NCI-H510A treated with DMSO at 0.1 percent for 48 hours (cell line): Measurements from ENCODE around the gene GPRIN2.
"Not testable (repeated sequence)": the region's sequence is repeated elsewhere in the genome, so short reads cannot be mapped to it uniquely, and the experiment has no call there.

Experiments used
- DNase-seq: peaks from one replicate; lab custom pipeline; 2025; lab: John Stamatoyannopoulos, UW

GPRIN2 gene

DNA sequence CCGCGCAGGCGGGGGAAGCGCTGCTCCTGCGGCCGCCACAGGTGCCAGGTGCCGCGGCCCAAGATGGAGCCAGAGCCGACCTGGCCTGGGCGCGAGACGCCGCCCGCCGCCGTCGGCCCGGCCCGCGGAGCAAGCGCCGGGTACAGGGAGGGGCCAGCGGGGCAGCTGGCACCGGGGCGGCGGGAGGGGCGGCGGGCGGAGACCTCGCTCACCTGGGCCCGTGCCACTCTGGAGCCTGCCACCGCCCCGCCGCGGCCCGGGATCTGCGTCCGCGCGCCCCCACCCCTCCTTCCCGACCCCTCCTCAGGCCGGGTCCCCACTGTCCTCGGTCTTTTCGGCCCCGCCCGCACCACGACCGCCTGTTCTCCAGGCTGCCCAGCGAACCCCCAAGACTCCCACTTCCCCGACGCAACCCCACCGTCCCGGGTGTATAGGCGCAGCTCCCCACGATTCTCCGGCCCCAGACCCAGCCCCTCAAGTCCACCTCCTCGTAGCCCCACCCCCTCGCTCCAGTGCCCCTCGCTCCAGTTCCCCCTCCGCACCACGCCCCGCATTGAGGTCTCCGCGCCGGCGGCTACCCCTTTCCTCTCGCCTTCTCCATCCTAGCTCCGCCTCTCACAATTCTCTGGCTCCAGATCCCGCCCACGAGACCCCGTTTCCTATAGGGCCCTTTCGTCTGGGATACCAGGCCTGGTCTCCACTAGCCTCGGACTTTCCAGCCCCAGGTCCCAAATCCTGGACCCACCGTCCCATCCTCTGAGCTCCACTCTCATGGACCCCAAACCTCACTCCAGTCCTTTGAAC lies at the start of gene GPRIN2:
Gene GPRIN2, minus strand, starts transcription at position 144 of the 804 bp plus-strand sequence. CDS start 5,922 bp downstream, outside the sequence.
- DNase-seq = peak; percentile 58

DNA sequence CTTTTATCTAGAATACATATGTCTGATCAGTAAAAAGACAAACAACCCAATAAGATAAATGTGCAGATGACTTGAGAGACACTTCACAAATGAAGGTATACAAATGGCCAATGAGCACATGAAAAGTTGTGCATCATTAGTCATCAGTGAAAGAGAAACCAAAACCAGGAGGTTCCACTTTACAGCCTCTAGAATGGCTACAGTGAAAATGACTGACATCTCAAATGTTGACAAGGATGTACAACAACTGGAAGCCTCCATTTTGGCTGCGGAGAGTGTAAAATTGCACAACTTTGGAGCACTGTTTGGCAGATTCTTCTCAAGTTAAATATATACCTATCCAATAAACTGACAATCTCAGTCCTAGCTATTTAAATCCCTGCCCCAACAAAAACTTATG lies 44.1 kb upstream of the GPRIN2 start:
- not testable (repeated sequence) for DNase-seq

DNA sequence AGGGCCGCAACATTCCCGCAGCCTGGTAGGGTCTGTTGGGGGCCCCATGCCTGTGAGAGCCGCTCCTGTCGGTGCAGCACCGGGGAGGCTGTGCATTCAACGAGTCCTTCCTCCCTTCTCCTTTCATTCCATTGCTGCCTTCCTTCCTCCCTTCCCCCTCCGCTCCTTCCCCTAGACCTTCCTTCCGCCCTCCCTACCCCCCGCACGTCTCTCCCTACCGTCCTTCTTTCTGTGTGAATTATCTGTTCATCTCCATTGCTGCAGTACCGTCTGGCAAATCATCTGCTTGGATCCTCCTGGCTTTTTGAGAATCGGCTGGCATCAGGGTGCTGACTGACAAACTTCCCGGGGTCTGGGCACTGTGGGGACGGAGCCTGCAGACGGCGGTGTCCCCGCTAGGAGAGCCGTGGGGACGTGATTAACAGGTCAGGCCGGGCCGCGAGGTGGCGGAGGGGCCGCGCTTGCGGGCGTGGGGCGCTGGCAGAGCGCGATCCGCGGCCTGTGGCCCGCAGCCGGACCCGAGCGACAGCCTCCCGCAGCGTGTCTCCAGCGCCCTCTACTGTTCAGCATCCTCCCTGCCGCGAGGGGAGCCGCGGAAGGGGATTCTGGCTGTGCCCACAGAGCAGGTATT lies 41.3 kb upstream of the GPRIN2 start:
- not testable (repeated sequence) for DNase-seq

DNA sequence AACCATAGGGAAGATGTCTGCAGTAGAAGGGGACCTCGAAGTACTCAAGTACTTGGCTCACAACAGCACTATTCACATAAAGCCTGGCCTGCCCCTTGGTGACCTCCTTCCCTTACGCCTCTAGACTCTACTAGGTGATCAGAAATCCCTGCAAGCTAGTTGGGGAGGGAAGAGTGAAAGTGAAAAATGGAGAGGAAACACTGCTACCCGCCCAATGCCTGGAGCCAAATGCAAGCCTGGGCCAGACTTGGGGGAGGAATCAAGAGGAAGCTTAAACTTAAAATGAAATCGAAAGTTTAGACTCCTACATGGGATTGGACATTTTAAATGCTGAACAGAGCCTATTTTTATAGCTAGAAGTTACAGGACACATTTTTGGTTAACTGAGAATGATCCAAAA lies 40.1 kb upstream of the GPRIN2 start:
- not testable (repeated sequence) for DNase-seq

DNA sequence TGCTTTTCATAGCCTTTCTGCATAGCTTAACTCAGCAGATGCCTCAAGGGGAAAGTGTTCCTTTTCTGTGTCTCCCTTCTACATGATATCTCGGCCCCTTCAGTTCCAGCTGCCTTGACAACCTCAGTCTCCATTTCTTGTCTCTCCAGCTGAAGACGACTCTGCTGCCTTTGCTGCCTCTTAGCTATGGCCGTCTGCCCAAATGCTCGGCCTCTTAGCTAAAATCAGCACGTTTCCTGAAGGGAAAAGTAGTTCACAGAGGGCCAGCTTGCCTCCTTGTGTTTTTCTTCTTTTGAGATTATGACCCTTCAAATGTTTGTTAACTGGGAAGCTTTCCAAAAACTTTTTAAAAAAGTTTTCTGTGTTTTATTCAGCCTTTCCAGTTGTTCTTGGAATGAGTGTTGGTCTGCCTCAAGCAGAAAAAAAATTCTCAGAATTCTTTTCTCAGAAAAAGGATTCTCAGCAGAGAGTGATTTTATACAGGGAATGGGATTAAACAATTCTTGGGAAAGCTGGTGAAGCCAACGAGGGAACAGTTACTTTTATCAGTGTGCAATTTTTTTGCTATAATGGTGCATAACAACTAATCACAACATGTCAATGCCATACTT lies 38.1 kb upstream of the GPRIN2 start:
- DNase-seq = not testable (repeated sequence)

DNA sequence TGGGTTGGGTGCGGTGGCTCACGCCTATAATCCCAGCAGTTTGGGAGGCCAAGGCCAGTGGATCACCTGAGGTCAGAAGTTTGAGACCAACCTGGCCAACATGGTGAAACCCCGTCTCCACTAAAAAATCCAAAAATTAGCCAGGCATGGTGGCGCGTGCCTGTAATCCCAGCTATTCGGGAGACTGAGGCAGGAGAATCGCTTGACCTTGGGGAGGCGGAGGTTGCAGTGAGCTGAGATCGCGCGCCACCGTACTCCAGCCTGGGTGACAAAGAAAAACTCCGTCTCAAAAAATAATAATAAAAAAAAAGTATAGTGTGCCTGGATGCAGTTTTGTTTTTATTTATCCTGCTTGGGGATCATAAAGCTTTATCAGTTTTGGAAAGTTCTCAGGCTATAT lies 36.8 kb upstream of the GPRIN2 start:
- not testable (repeated sequence) for DNase-seq

DNA sequence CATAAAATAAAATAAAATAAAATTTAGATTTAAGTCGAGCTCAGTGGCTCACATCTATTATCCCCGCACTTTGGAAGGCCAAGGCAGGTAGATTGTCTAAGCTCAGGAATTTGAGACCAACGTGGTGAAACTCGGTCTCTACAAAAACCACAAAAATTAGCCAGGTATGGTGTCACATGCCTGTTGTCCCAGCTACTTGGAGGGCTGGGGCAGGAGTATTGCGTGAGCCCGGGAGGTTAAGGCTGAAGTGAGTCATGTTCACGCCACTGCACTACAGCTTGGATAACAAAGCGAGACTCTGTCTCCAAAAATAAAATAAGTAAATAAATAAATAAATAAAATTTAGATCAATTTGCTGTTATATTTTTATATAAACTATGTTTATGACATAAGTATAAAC lies 34.6 kb upstream of the GPRIN2 start:
- not testable (repeated sequence) for DNase-seq

DNA sequence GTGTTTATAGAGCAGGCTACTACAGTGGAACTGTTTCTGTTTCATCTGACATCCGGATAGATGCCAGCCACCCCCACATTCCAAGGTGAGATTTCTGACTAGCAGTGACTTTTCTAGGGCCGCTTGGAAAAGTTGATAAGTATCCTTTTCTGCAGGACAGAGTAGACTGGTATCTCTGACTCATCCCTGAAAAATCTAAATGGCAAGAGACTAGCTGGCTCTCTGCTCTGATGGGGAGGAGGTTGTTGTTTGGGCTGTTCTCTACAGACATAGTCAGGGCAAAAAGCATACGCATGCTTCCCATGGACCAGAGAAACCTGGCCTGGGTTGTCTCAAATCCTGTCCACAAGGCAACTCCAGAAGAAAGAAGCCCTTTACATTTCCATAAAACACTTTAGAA lies 33.1 kb upstream of the GPRIN2 start:
- DNase-seq = not testable (repeated sequence)

DNA sequence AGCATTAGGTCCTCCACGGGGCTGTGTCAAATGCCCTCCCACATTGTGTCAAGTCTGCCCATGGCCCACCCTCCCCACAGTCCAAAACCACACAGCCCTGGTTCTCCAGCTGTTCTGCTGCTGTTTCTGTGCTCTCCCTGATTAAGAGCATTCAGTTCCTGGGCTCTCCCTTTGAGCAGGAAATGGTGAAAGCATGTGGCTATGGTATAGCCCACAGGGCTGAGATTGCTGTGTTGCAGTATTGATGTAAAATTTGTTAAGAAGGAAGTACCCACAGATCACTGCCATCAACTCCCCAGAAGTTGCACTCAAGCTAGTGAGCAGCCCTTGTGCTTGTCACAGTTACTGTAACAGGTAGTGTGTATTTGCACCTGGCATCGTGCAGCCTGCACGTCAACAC lies 31.8 kb upstream of the GPRIN2 start:
- not testable (repeated sequence) for DNase-seq

DNA sequence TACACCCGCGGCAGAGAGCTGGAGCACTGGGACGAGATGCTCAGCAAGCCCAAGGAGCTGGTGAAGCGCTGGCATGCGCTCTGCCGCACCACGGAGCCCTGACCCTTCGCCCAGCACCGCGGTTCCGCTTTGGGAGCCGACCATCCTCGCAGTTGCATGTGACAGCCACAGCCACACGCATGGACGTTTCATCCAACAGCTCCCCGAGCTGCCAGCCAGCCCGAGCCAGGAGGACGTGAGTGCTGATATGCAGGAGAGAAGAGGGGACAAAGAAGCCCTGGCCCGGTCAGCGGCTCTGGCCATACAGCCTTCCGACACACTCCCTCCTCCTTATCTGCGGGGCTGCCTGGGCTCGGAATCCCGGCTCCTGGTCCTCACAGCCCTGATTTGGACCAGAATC lies 31.1 kb upstream of the GPRIN2 start:
- not testable (repeated sequence) for DNase-seq

DNA sequence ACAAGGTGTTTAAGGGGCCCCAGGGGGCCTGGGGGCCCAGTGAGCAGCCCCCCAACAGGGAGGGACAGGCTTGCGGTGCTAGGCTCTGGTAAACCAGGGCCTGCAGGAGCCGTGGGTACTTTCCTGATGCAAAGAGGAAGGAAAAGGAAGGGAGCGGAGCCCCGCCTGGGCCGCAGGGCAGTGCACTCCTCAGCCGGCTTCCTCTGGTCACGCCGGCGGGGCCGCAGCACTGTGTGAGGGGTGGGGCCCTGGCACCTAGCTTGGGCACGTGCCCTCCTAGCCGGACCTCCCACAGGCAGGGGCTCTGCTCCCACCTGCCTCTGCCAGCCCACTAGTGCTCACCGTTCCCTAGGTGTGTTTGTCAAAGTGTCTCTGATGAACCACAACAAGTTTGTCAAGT lies 28.8 kb upstream of the GPRIN2 start:
- DNase-seq = not testable (repeated sequence)

DNA sequence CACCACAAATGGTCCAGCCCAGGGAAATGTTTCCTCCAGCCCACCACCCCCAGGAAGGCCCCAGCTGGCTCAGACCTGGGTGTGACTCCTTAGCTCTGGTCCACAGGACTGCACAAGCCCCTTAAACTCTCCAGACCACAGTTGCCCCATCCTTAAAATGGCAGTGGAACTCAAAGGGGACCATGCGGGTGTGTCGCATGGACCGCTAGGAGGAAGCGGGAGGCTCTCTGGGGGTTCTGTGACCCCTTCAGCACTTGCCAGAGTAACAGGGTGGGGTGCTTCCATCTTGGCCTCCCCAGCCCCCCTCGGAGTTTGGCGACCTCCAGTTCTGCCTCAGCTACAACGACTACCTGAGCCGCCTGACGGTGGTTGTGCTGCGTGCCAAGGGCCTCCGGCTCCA lies 27.7 kb upstream of the GPRIN2 start:
- not testable (repeated sequence) for DNase-seq

DNA sequence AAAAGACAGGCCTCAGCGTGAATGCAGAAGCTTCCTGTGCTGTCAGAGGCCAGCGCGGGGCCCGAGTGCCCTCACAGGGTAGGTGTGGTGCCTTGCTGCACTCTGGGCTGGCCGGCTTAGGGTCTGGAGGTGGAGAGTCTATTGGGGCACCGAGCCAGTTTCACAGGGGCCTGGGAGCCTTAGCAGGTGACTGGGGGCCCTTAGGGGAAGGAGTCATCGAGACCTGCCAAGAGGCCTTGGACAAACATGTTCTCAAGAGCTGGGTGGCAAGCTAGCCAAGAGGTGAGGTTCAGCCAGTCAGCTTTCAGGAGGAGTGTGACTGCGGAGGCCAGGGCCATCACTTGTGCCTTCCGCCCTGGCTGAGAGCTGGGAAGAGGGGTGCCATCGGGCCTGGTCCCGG lies 26.1 kb upstream of the GPRIN2 start:
- DNase-seq = not testable (repeated sequence)

DNA sequence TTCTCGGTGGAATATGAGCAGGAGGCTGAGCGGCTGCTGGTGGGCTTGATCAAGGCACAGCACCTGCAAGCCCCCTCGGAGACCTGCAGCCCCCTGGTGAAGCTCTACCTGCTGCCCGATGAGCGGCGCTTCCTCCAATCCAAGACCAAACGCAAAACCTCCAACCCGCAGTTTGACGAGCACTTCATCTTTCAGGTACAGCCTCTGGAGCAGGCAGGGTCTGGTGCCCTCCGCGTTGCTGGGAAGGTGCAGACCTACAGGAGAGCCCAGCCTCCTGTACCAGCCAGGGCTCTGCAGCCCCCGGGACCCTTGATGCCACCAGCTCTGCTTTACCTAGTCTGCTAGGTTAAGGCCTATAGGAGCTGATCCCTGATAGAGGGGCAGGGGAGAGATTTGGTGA lies 25.5 kb upstream of the GPRIN2 start:
- not testable (repeated sequence) for DNase-seq

DNA sequence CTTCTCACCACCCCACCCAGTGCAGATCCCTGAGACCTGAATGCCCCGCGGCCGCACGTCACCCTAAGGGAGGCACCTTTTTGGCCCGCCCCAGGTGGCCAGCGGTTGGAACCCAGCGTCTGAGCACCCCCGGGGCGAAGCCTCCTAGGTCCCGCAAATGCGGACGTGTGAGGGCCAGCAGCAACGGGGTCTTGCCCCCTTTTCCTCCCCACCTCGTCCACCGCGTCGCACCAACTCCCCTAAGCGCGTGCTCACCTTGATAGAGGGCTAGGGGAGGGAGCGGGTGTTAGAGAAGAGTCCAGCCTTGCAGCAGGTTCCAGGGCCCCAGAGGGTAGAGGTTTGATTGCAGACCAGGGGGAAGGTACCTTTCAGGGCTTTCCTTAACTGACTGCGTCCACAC lies 22.9 kb upstream of the GPRIN2 start:
- not testable (repeated sequence) for DNase-seq

DNA sequence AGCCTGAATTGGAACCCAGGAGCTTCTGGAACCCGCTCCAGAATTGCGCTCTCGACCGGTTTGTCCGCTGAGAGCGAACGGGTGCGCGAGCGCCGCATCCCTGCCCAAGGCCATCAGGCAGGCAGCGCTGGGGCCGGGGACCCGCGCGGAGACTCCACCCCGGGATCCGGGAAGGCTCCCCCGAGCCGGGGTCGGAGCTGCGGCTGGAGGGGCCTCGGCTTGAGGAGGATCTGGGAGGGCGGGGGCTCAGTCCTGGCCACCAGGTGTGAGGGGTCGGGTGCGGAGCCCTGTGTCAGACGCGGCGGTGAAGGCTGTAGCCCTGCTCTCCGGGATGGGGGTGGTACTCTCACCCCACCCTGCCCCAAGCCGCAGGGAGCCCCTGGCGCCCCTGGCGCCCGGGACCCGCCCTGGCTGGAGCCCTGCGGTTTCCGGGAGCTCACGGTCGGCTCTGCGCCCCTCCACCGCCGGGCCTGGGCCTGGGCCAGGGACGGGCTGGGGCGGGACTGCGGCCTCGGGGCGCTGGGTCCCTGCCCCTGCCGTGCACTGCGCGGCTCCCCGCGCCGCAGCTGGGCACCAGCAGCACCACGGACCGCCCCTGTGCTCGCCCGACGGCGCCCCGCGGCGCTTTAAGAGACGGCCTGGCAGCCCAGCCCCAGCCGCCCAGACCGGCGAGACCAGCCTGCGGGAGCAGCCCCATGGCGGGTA lies 22.2 kb upstream of the GPRIN2 start, which contains the start of gene SYT15:
Gene SYT15, plus strand, starts transcription at position 655 of the 705 bp plus-strand sequence. Its CDS starts 41 bp downstream, at position 696.
- not testable (repeated sequence) for DNase-seq

DNA sequence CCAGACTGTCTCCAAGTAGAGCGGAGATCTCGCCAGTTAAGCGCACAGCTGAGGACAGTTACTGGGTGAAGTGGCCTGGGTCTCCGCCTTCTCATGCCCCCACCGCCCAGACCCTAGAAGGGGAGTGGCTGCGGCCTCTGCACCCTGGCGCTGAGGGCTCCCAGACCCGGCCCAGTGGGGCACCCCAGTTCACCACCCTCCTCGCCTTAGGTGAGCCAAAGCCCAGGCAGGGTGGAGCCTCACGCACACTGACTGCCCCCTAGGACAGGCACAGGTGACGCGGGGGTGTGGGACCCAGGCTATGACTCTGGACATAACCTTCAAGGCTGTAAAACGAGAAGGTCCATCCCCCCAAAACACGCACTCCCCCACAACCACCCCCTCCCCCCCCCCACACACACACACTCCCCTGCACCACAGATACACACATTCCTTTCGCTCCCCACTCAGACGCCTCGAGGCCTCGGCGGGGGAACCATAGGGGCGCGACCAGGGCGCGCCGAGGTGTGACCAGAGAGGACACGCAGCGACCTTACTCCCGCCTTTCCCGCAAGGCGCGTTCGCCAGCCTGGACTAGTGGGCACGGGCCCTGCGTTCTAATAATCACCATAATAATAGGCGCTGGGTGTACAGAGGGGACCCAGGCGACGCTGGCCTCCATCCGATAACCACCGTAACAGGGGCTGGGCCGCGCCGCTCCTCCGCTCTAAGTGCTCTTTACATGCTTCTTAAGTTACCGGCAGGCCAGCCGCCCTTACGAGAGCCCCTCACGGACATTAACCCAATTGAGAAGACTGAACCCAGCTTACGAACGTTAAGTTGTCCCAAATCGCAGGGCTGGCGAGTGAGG lies 21.4 kb upstream of the GPRIN2 start:
- DNase-seq = not testable (repeated sequence)

DNA sequence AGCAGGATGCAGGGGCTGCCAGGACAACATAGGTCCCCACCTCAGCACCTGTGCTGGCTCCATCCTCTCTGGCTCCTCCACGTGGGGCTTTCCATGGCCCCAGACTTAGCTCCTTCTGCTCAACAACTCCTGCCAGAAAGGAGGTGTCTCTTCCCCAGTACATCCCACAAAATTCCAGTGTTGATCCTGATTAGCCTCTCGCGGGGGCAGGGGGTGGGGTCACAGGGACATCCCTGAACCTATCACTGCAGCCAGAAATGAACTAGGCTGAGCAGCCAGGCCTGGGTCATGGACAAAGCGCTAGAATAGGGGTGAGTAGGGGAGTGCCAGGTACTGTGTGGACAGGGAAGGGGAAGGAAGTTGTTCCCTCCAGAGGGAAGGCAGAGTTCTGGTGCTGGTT lies 17.4 kb upstream of the GPRIN2 start:
- not testable (repeated sequence) for DNase-seq

DNA sequence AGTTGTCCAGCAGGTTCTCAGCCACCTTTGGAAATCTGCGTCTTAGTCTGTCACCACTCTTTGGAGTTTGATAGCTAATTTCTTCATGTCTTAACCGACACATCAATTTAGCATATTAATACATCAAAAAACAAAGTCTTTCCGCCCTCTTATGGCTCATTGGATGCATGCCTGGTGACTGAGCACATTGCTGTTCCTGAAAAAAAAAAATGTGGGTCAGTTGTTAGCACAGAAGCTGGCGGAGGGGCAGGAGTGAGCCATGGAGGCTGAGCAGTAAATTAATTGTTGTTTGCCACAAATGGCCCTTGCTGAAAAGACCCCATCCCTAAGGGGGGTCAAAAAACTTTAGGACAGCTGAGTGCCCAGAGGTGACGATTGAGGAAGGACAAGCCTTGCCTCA lies 16.9 kb upstream of the GPRIN2 start:
- DNase-seq = not testable (repeated sequence)

DNA sequence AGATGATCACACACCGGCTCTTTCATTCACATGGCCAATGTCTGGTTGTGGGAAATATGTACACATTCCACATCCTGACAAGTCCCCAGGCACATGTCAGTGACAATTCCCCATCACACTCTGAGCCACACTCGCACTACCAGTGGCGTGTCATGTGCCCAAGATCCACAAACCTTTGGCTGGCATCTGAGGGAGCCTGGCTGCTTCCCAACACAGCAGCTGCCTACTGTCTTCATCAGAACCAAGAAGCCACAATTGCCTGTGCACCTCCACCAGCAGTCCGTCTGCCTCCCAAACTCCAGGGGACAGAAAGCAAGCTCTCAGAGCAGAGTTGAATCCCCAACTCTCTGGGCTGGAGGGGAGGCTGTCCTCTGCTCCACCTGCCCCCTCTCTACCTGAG lies 16.3 kb upstream of the GPRIN2 start:
- not testable (repeated sequence) for DNase-seq

DNA sequence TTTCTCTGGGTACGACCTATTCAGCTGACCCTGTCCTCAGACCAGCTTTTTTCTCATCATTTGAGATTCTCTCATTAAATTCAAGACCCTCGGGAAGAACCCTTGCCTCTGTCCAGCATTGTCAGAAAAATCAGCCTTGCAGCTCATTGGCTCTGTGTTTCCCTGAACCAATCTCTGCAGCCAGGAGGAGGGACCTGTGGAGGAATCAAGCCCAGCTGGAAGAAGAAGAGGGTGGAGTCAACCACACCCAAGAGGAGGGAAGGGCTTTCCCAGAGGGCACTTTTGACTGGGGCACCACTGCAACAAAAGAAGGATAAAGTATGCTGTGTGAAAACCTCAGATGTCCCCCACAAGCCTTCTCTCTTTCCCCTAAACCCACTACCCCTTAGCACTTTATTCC lies 14.2 kb upstream of the GPRIN2 start:
- DNase-seq = not testable (repeated sequence)
